ENCODE measurements around the gene MEF2A.

MEF2A gene

DNA sequence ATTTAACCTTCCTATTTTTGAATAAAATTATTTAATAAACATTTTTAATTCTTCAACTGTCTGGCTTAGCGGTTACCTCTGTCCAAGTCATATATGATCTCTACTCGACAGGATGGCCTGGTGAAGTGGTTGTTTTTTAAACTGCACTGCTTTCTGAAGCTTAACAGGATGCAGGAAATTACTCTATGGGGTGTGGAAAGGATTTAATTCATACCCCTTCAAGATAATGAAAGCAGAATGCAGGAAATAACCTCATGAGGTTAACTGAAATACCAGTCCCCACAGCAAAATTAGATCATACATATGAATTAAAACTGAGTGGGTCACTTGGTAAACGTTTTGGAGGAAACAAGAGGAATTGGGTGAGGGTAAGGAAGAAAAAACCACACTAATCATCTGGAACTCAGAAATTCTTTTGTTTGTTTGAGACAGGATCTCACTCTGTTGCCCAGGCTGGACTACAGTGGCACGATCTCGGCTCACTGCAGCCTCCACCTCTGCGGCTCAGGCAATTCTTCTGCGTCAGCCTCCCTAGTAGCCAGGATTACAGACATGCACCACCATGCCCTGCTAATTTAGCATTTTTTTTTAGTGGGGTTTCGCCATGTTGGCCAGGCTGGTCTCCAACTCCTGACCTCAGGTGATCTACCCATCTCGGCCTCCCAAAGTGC is 117.4 kb downstream of the MEF2A start:
- ChIA-PET POLR2A (no interaction called here), CTCF (interaction anchor here (0.9 to 2.1 kb wide), 2 partner anchors 11 to 21 kb away, joined by 4 to 10 read pairs; no protein-coding TSS in a partner anchor)
- no peak overlapping the region for H3K4me3 ChIP-seq (ENCODE audit: low read depth, low read length)
- H3K4me1 ChIP-seq (ENCODE audit: control insufficient read depth, insufficient read depth, low read length): peaks cover 9% of the 10 kb centered on the region; the same call in 1 of the 2 replicates
- no peaks in the 10 kb centered on the region for H3K9me3 ChIP-seq (ENCODE audit: control insufficient read depth, insufficient read depth, low read depth, low read length)
- H3K36me3 ChIP-seq (ENCODE audit: control insufficient read depth in 2 of 2, insufficient read depth in 1 of 2, low read length in 2 of 2): peaks cover 16 to 28% of the 10 kb centered on the region in 2 experiments
- TF ChIP-seq ZFP41 (tag by site-specific recombination; IDR thresholded peaks at IDR 0.05; ENCODE audit: borderline replicate concordance) (no peak), ZFP3 (tag by site-specific recombination; IDR thresholded peaks at IDR 0.05; ENCODE audit: low read depth) (no peak), ATF2 (tag by site-specific recombination; IDR thresholded peaks at IDR 0.05; ENCODE audit: low read depth) (no peak), HOXD13 (CRISPR knock-in tag; IDR thresholded peaks at IDR 0.05; ENCODE audit: borderline replicate concordance) (no peak)
- no peak overlapping the region for H3K27ac ChIP-seq (ENCODE audit: extremely low read depth, low read depth, low read length)

- TF ChIP-seq ZNF335 (tag by site-specific recombination; conservative IDR thresholded peaks at IDR 0.05): no peak
- no peak for TF ChIP-seq ZNF174 (tag by site-specific recombination; IDR thresholded peaks at IDR 0.05)
- TF ChIP-seq ZNF221 (tag by site-specific recombination; IDR thresholded peaks at IDR 0.05; ENCODE audit: borderline replicate concordance): no peak
- no peak for TF ChIP-seq SALL2 (tag by site-specific recombination; IDR thresholded peaks at IDR 0.05; ENCODE audit: borderline replicate concordance)
- TF ChIP-seq, protein P1, sequence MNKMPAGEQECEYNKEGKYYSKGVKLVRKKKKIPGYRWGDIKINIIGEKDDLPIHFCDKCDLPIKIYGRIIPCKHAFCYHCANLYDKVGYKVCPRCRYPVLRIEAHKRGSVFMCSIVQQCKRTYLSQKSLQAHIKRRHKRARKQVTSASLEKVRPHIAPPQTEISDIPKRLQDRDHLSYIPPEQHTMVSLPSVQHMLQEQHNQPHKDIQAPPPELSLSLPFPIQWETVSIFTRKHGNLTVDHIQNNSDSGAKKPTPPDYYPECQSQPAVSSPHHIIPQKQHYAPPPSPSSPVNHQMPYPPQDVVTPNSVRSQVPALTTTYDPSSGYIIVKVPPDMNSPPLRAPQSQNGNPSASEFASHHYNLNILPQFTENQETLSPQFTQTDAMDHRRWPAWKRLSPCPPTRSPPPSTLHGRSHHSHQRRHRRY (tag by site-specific recombination; IDR thresholded peaks at IDR 0.05): no peak
- TF ChIP-seq, protein P2, sequence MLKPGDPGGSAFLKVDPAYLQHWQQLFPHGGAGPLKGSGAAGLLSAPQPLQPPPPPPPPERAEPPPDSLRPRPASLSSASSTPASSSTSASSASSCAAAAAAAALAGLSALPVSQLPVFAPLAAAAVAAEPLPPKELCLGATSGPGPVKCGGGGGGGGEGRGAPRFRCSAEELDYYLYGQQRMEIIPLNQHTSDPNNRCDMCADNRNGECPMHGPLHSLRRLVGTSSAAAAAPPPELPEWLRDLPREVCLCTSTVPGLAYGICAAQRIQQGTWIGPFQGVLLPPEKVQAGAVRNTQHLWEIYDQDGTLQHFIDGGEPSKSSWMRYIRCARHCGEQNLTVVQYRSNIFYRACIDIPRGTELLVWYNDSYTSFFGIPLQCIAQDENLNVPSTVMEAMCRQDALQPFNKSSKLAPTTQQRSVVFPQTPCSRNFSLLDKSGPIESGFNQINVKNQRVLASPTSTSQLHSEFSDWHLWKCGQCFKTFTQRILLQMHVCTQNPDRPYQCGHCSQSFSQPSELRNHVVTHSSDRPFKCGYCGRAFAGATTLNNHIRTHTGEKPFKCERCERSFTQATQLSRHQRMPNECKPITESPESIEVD (tag by site-specific recombination; IDR thresholded peaks at IDR 0.05): no peak
- TF ChIP-seq ZNF623 (tag by site-specific recombination; IDR thresholded peaks at IDR 0.05): no peak
- TF ChIP-seq, protein P3, sequence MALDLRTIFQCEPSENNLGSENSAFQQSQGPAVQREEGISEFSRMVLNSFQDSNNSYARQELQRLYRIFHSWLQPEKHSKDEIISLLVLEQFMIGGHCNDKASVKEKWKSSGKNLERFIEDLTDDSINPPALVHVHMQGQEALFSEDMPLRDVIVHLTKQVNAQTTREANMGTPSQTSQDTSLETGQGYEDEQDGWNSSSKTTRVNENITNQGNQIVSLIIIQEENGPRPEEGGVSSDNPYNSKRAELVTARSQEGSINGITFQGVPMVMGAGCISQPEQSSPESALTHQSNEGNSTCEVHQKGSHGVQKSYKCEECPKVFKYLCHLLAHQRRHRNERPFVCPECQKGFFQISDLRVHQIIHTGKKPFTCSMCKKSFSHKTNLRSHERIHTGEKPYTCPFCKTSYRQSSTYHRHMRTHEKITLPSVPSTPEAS (tag by site-specific recombination; IDR thresholded peaks at IDR 0.05): no peak
- TF ChIP-seq ZNF184 (tag by site-specific recombination; IDR thresholded peaks at IDR 0.05): no peak
- no peak for TF ChIP-seq ZNF768 (tag by site-specific recombination; IDR thresholded peaks at IDR 0.05)
- no peak for TF ChIP-seq ZNF175 (tag by site-specific recombination; IDR thresholded peaks at IDR 0.05)
- no peak for TF ChIP-seq ZNF658 (tag by site-specific recombination; IDR thresholded peaks at IDR 0.05)
- no peak for TF ChIP-seq ZNF239 (tag by site-specific recombination; IDR thresholded peaks at IDR 0.05)
- TF ChIP-seq ZSCAN30 (tag by site-specific recombination; IDR thresholded peaks at IDR 0.05): no peak
- TF ChIP-seq, protein P4, sequence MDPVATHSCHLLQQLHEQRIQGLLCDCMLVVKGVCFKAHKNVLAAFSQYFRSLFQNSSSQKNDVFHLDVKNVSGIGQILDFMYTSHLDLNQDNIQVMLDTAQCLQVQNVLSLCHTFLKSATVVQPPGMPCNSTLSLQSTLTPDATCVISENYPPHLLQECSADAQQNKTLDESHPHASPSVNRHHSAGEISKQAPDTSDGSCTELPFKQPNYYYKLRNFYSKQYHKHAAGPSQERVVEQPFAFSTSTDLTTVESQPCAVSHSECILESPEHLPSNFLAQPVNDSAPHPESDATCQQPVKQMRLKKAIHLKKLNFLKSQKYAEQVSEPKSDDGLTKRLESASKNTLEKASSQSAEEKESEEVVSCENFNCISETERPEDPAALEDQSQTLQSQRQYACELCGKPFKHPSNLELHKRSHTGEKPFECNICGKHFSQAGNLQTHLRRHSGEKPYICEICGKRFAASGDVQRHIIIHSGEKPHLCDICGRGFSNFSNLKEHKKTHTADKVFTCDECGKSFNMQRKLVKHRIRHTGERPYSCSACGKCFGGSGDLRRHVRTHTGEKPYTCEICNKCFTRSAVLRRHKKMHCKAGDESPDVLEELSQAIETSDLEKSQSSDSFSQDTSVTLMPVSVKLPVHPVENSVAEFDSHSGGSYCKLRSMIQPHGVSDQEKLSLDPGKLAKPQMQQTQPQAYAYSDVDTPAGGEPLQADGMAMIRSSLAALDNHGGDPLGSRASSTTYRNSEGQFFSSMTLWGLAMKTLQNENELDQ (tag by site-specific recombination; IDR thresholded peaks at IDR 0.05; ENCODE audit: low read depth): no peak
- TF ChIP-seq ZSCAN16 (tag by site-specific recombination; IDR thresholded peaks at IDR 0.05): no peak
- peaks cover 15 to 27% of the 10 kb centered on the region in 2 experiments for H3K36me3 ChIP-seq (ENCODE audit: control insufficient read depth in 2 of 2, insufficient read depth in 1 of 2, low read length in 2 of 2)
- peaks cover 9% of the 10 kb centered on the region; the same call in 1 of the 2 replicates for H3K4me1 ChIP-seq (ENCODE audit: control insufficient read depth, insufficient read depth, low read length)
- no peak overlapping the region for H3K4me3 ChIP-seq (ENCODE audit: low read depth, low read length)
- ChIA-PET CTCF (interaction anchor here (2.4 kb wide), 1 partner anchor 18 kb away, joined by 14 read pairs; no protein-coding TSS in a partner anchor), POLR2A (no interaction called here)
- no peak overlapping the region for H3K27ac ChIP-seq (ENCODE audit: extremely low read depth, low read depth, low read length)
- no peaks in the 10 kb centered on the region; the same call in 1 of the 2 replicates for H3K9me3 ChIP-seq (ENCODE audit: control insufficient read depth, insufficient read depth, low read depth, low read length)
These were observed 120.5 kb downstream of the MEF2A start for GRCh38 chr15:99686290-99686689.

Data from HEK293 (cell line).